H1 (cell line): ENCODE results near the gene KCNMA1. TPM values are rescaled to one million over a fixed set of nuclear protein-coding genes. Genes with fewer than 3 reads are reported as not detected.

ENCODE experiments used
- CTCF ChIA-PET: fragments of 300-600 bp; sonication (Branson Sonifier 250); formaldehyde crosslinking; loops from one replicate; lab custom pipeline; 2021; ENCODE audit not compliant: partially characterized antibody; lab: Charles Lee
- POLR2A ChIA-PET: fragments of 300-600 bp; sonication (Branson Sonifier 250); formaldehyde crosslinking; loops from one replicate; lab custom pipeline; 2021; ENCODE audit warnings: inconsistent platforms; ENCODE audit not compliant: partially characterized antibody; lab: Charles Lee
- DNase-seq, 2 experiments: peaks; one replicate each; pipeline versions ENCODE4 v3.0.0 to v3.0.0-alpha.2; 2010 to 2022; ENCODE audit warnings: low spot score in 2 of 2, low read depth in 1 of 2, mixed read lengths in 1 of 2
- FAIRE-seq: peaks from 2 replicates; lab custom pipeline; 2011; peaks lifted over from hg19 to GRCh38; lab: Jason Lieb, UNC
- H2AFZ ChIP-seq: 2 replicates; pipeline ENCODE4 v1.8.1; 2012; ENCODE audit warnings: low read length, inconsistent platforms
- H2AK5ac ChIP-seq: 2 replicates; pipeline ENCODE4 v1.6.1; 2013; ENCODE audit warnings: low read depth, low read length
- H2BK120ac ChIP-seq: replicated peaks from 2 replicates; pipeline ENCODE3; 2013; ENCODE audit warnings: low read depth, low read length, inconsistent platforms
- H2BK12ac ChIP-seq: 2 replicates; pipeline ENCODE4 v1.6.1; 2013; ENCODE audit warnings: low read depth, low read length
- H2BK15ac ChIP-seq: 2 replicates; pipeline ENCODE4 v1.6.1; 2013; ENCODE audit warnings: low read length
- H2BK20ac ChIP-seq: 2 replicates; pipeline ENCODE4 v1.6.1; 2013; ENCODE audit warnings: low read length
- H2BK5ac ChIP-seq: 2 replicates; pipeline ENCODE4 v1.6.1; 2013; ENCODE audit warnings: low read depth, low read length
- H3K14ac ChIP-seq: 2 replicates; pipeline ENCODE4 v1.6.1; 2013; ENCODE audit warnings: inconsistent platforms; ENCODE audit not compliant: insufficient read length
- H3K18ac ChIP-seq: 2 replicates; pipeline ENCODE4 v1.6.1; 2013; ENCODE audit warnings: low read length; ENCODE audit errors: extremely low read depth
- H3K23ac ChIP-seq: 2 replicates; pipeline ENCODE4 v1.6.1; 2013; ENCODE audit warnings: inconsistent platforms; ENCODE audit not compliant: insufficient read length
- H3K23me2 ChIP-seq: 2 replicates; pipeline ENCODE4 v1.6.1; 2013; ENCODE audit warnings: low read depth, low read length
- H3K27ac ChIP-seq: 2 replicates; pipeline ENCODE4 v1.6.1; 2011; ENCODE audit warnings: low read depth, low read length, inconsistent platforms
- H3K27me3 ChIP-seq, 4 experiments: replicated peaks in 1 of 4; 1 replicate in 1 of 4; 2 replicates in 3 of 4; pipeline versions ENCODE4 v1.6.1 to v1.8.1; 2011 to 2013; ENCODE audit warnings: low read length in 3 of 4, mild to moderate bottlenecking in 3 of 4, inconsistent platforms in 2 of 4, mixed read lengths in 2 of 4, moderate library complexity in 1 of 4; ENCODE audit not compliant: control insufficient read depth in 3 of 4, insufficient read depth in 3 of 4; ENCODE audit errors: extremely low read depth in 1 of 4
- H3K36me3 ChIP-seq, 4 experiments: 2 replicates each; pipeline versions ENCODE4 v1.6.1 to v1.8.1; 2011 to 2013; ENCODE audit warnings: mild to moderate bottlenecking in 4 of 4, low read length in 3 of 4, moderate library complexity in 2 of 4, control low read depth in 1 of 4, inconsistent platforms in 1 of 4; ENCODE audit not compliant: insufficient read depth in 4 of 4, control insufficient read depth in 2 of 4
- H3K4ac ChIP-seq: replicated peaks from 2 replicates; pipeline ENCODE3; 2013; ENCODE audit warnings: low read length, low read depth, mixed read lengths, inconsistent platforms; ENCODE audit not compliant: insufficient read length
- H3K4me1 ChIP-seq, 4 experiments: replicated peaks in 1 of 4; 1 replicate in 1 of 4; 2 replicates in 3 of 4; pipeline versions ENCODE4 v1.6.1 to v1.8.1; 2011 to 2013; ENCODE audit warnings: low read length in 3 of 4, inconsistent platforms in 2 of 4, mixed read lengths in 1 of 4; ENCODE audit not compliant: insufficient read depth in 4 of 4, control insufficient read depth in 3 of 4
- H3K4me2 ChIP-seq, 2 experiments: 2 replicates each; pipeline versions ENCODE4 v1.6.1 to v1.8.1; 2011 to 2013; ENCODE audit warnings: low read depth in 2 of 2, low read length in 2 of 2, control low read depth in 1 of 2, inconsistent platforms in 1 of 2, mild to moderate bottlenecking in 1 of 2; ENCODE audit not compliant: insufficient read depth in 1 of 2
- H3K4me3 ChIP-seq, 4 experiments: fragments of 200-600, 300-600 bp in 1 of 4; sonication (generic), shearing (Covaris generic), sonication (Bioruptor Twin) in 1 of 4; 2 replicates each; pipeline versions ENCODE4 v1.5.1 to v1.8.1; 2011 to 2016; ENCODE audit warnings: low read length in 4 of 4, low read depth in 3 of 4, control low read depth in 2 of 4, inconsistent platforms in 2 of 4, mild to moderate bottlenecking in 2 of 4, mixed read lengths in 1 of 4, moderate library complexity in 1 of 4; ENCODE audit not compliant: insufficient read depth in 2 of 4; ENCODE audit errors: extremely low read depth in 1 of 4
- H3K56ac ChIP-seq: replicated peaks from 2 replicates; pipeline ENCODE3; 2013; ENCODE audit warnings: low read depth, mild to moderate bottlenecking, mixed read lengths, low read length, inconsistent platforms; ENCODE audit not compliant: insufficient read length
- H3K79me1 ChIP-seq: 2 replicates; pipeline ENCODE4 v1.6.1; 2013; ENCODE audit warnings: low read depth, low read length, control low read depth
- H3K79me2 ChIP-seq, 2 experiments: 2 replicates each; pipeline versions ENCODE4 v1.6.1 to v1.8.1; 2012 to 2013; ENCODE audit warnings: low read length in 2 of 2, mild to moderate bottlenecking in 2 of 2, inconsistent platforms in 1 of 2; ENCODE audit not compliant: insufficient read depth in 2 of 2, control insufficient read depth in 1 of 2
- H3K9ac ChIP-seq, 4 experiments: replicated peaks in 1 of 4; 1 replicate in 1 of 4; 2 replicates in 3 of 4; pipeline versions ENCODE4 v1.6.1 to v1.8.1; 2011 to 2013; ENCODE audit warnings: low read depth in 3 of 4, low read length in 3 of 4, control low read depth in 2 of 4, mild to moderate bottlenecking in 2 of 4, moderate library complexity in 2 of 4, inconsistent platforms in 1 of 4; ENCODE audit errors: extremely low read depth in 1 of 4
- H3K9me3 ChIP-seq, 2 experiments: 2 replicates each; pipeline versions ENCODE4 v1.6.1 to v1.8.1; 2012 to 2013; ENCODE audit warnings: mild to moderate bottlenecking in 2 of 2, moderate library complexity in 2 of 2, control low read depth in 1 of 2, inconsistent platforms in 1 of 2, low read depth in 1 of 2, low read length in 1 of 2, mixed read lengths in 1 of 2; ENCODE audit not compliant: insufficient read depth in 2 of 2
- H4K20me1 ChIP-seq, 2 experiments: replicated peaks in 1 of 2; 2 replicates each; pipeline versions ENCODE3 to v1.8.1; 2011 to 2013; ENCODE audit warnings: inconsistent platforms in 2 of 2, low read length in 2 of 2, mild to moderate bottlenecking in 1 of 2; ENCODE audit not compliant: insufficient read depth in 2 of 2, control insufficient read depth in 1 of 2
- H4K5ac ChIP-seq: 2 replicates; pipeline ENCODE4 v1.6.1; 2013; ENCODE audit warnings: low read length, low read depth, mixed read lengths, inconsistent platforms; ENCODE audit not compliant: insufficient read length
- H4K8ac ChIP-seq: 2 replicates; pipeline ENCODE4 v1.8.0; 2013; ENCODE audit warnings: mild to moderate bottlenecking, moderate library complexity, low read length, inconsistent platforms; ENCODE audit not compliant: insufficient read depth; ENCODE audit errors: extremely low read depth
- H4K91ac ChIP-seq: replicated peaks from 2 replicates; pipeline ENCODE3; 2013; ENCODE audit warnings: low read length, mixed read lengths, inconsistent platforms; ENCODE audit not compliant: insufficient read length
- CEBPB ChIP-seq: IDR thresholded peaks from 2 replicates; pipeline ENCODE4 v1.6.1; 2012; ENCODE audit warnings: low read depth, low read length
- CHD2 ChIP-seq: IDR thresholded peaks from 2 replicates; pipeline ENCODE4 v1.6.1; 2012; ENCODE audit warnings: low read length, improper control_type of control experiment
- CTBP2 ChIP-seq: IDR thresholded peaks from 2 replicates; pipeline ENCODE4 v1.7.0; 2011; ENCODE audit warnings: borderline replicate concordance, mild to moderate bottlenecking, moderate library complexity, mixed read lengths, low read length; ENCODE audit not compliant: insufficient read depth, insufficient read length
- CTCF ChIP-seq, 3 experiments: IDR thresholded peaks; 1 replicate in 2 of 3; 2 replicates in 1 of 3; pipeline versions ENCODE4 v1.5.1 to v1.6.1; 2011; ENCODE audit warnings: low read length in 3 of 3, mild to moderate bottlenecking in 3 of 3, inconsistent platforms in 2 of 3, low read depth in 1 of 3, moderate library complexity in 1 of 3; ENCODE audit not compliant: insufficient read depth in 1 of 3; ENCODE audit errors: control extremely low read depth in 1 of 3
- EP300 ChIP-seq, 2 experiments: IDR thresholded peaks; 1 replicate in 1 of 2; 2 replicates in 1 of 2; pipeline ENCODE4 v1.6.1; 2011 to 2012; ENCODE audit warnings: low read depth in 2 of 2, low read length in 2 of 2, mild to moderate bottlenecking in 2 of 2, borderline replicate concordance in 1 of 2, inconsistent platforms in 1 of 2, moderate library complexity in 1 of 2
- GABPA ChIP-seq: IDR thresholded peaks from 2 replicates; pipeline ENCODE4 v1.6.1; 2011; ENCODE audit warnings: mild to moderate bottlenecking, low read length, moderate library complexity, borderline replicate concordance; ENCODE audit not compliant: insufficient read depth
- PHF8 ChIP-seq: fragments of 200-600 bp; sonication (generic); conservative IDR thresholded peaks from 2 replicates; pipeline ENCODE4 v1.7.1; 2012; ENCODE audit warnings: low read depth, mild to moderate bottlenecking, inconsistent platforms, low read length, moderate library complexity
- POLR2A ChIP-seq, 2 experiments: IDR thresholded peaks; 1 replicate in 1 of 2; 2 replicates in 1 of 2; pipeline ENCODE4 v1.6.1; 2011; ENCODE audit warnings: low read depth in 2 of 2, low read length in 2 of 2, mild to moderate bottlenecking in 2 of 2; ENCODE audit errors: control extremely low read depth in 1 of 2
- SIRT6 ChIP-seq: IDR thresholded peaks from one replicate; pipeline ENCODE4 v1.7.1; 2012; ENCODE audit warnings: low read length, inconsistent platforms
- SP1 ChIP-seq: IDR thresholded peaks from 2 replicates; pipeline ENCODE4 v1.6.1; 2011; ENCODE audit warnings: low read depth, low read length
- SP4 ChIP-seq: IDR thresholded peaks from 2 replicates; pipeline ENCODE4 v1.6.1; 2012; ENCODE audit warnings: low read length, inconsistent platforms
- WGBS, 2 experiments: shearing (Covaris generic) in 1 of 2; methylation state at CpG; one replicate each; pipeline versions ENCODE4 v1.1.6 to v1.1.7; 2013 to 2015; ENCODE audit warnings: low lambda C conversion rate in 2 of 2, mixed read lengths in 2 of 2, inconsistent platforms in 1 of 2, low coverage in 1 of 2, missing lambda C conversion rate in 1 of 2; ENCODE audit not compliant: insufficient replicate concordance in 2 of 2, insufficient coverage in 1 of 2, insufficient read length in 1 of 2; ENCODE audit errors: extremely low coverage in 1 of 2, missing lambda C conversion rate in 1 of 2; 5-methylcytosine and 5-hydroxymethylcytosine counted together
- polyA plus RNA-seq, 7 experiments: library from polyadenylated mRNA; depleted of rRNA in 3 of 7; stranded (reverse) in 5 of 7; unstranded in 2 of 7; fragments of >200 nt in 5 of 7; fragments of 200-250 nt in 2 of 7; gene quantifications; 1 replicate in 5 of 7; 2 replicates in 1 of 7; 4 replicates in 1 of 7; pipeline versions ENCODE4 v1.2.1 to v1.2.3, GENCODE V29; 2011 to 2013; ENCODE audit warnings: missing spikeins in 2 of 7, mixed read lengths in 2 of 7
- total RNA-seq: library from RNA; stranded (reverse); fragmentation: NEBNext Ultra II Directional; extraction: Animal tissue kit (Norgen Biotek cat#: 25700); gene quantifications from 2 replicates; pipeline ENCODE4 v1.2.1, GENCODE V29; 2021

The KCNMA1 gene
- total and polyA plus RNA-seq, 2 of the 8 experiments (the other 6 are each of a cell fraction or from before 2014, with no cell fraction given) = 10.2 to 11.1 TPM

- Histone ChIP-seq H2BK12ac (no peak overlapping the region), H3K79me2 (no peaks in the 10 kb centered on the region), H3K4me1 (peaks cover 0 to 5% (median 3%) of the 10 kb centered on the region in 4 experiments; a peak in 3 of 7 replicates), H2AFZ (no peak overlapping the region), H2BK5ac (no peak overlapping the region), H4K91ac (no peak overlapping the region), H3K14ac (no peak overlapping the region), H4K5ac (no peak overlapping the region), H3K27ac (no peak overlapping the region), H3K9me3 (no peaks in the 10 kb centered on the region), H3K4me2 (no peak overlapping the region), H3K4ac (no peak overlapping the region), H4K8ac (no peak overlapping the region), H3K23ac (no peak overlapping the region), H2BK20ac (no peak overlapping the region), H3K79me1 (no peaks in the 10 kb centered on the region; the same call in 1 of the 2 replicates), H2AK5ac (no peak overlapping the region), H3K4me3 (no peak overlapping the region), H3K18ac (no peak overlapping the region), H3K36me3 (no peaks in the 10 kb centered on the region), H3K27me3 (no peaks in the 10 kb centered on the region; a peak in 1 of 7 replicates), H3K23me2 (no peaks in the 10 kb centered on the region), H3K56ac (no peak overlapping the region), H4K20me1 (no peaks in the 10 kb centered on the region), H3K9ac (no peak overlapping the region), H2BK120ac (no peak overlapping the region), H2BK15ac (no peak overlapping the region)
- ChIA-PET POLR2A (interaction anchor here (1.2 kb wide), 1 partner anchor 9 kb away, joined by 4 read pairs; no protein-coding TSS in a partner anchor), CTCF (interaction anchor here (0.9 to 4.4 kb wide), 6 partner anchors 10 to 228 kb away, joined by 3 to 33 read pairs (median 4); no protein-coding TSS in a partner anchor)
- DNase-seq (no peak), FAIRE-seq (no peak)
- no peak for TF ChIP-seq CTBP2
- no peak for TF ChIP-seq SP1
- no peak for TF ChIP-seq EP300 (IDR thresholded peaks at IDR 0.05; ENCODE audit: borderline replicate concordance in 1 of 2, low read depth in 2 of 2, low read length in 2 of 2)
- no peak for TF ChIP-seq POLR2A (IDR thresholded peaks at IDR 0.05; ENCODE audit: control extremely low read depth in 1 of 2, low read depth in 2 of 2, low read length in 2 of 2)
- no peak for TF ChIP-seq GABPA
- no peak for TF ChIP-seq SIRT6
- TF ChIP-seq PHF8 = no peak
- TF ChIP-seq CEBPB = no peak
- no peak for TF ChIP-seq CTCF (IDR thresholded peaks at IDR 0.05; ENCODE audit: control extremely low read depth in 1 of 3, insufficient read depth in 1 of 3, low read depth in 1 of 3, low read length in 3 of 3)
- TF ChIP-seq CHD2 = no peak
- no peak for TF ChIP-seq SP4
- WGBS, 2 experiments = 92% methylated on average over 3 of the region's 3 CpGs; no CpG with 5 or more reads in 1 of the 2 experiments
These were observed 235.9 kb downstream of the KCNMA1 start for GRCh38 chr10:77401683-77402082.
